Occipital lobe (tissue), 2 donors: ENCODE data around the gene ZCRB1. TPM values are rescaled to one million over a fixed set of nuclear protein-coding genes. Genes with fewer than 3 reads are reported as not detected.
"Not testable (repeated sequence)": the region's sequence is repeated elsewhere in the genome, so short reads cannot be mapped to it uniquely, and the experiment has no call there.

ENCODE experiments used
- DNase-seq: peaks from one replicate; lab custom pipeline; 2025; lab: John Stamatoyannopoulos, UW
- total RNA-seq: library from RNA; depleted of rRNA; stranded (reverse); fragments of >200 nt; gene quantifications from one replicate; pipeline ENCODE4 v1.2.3, GENCODE V29; 2014

Gene ZCRB1
- 15.0 TPM for total RNA-seq

GRCh38 chr12:42325653-42326474 lies at the start of gene ZCRB1, which contains the start of gene PPHLN1:
Gene ZCRB1, minus strand, starts transcription at chr12:42326094. Its CDS starts 1,992 bp downstream, at chr12:42324102.
Gene PPHLN1, plus strand, starts transcription at chr12:42326167. Its CDS starts 9,736 bp downstream, at chr12:42335903.
- DNase-seq: peak; percentile 79

GRCh38 chr12:42373669-42374068 lies 47.8 kb upstream of the ZCRB1 start:
- DNase-seq: no peak

GRCh38 chr12:42372154-42372791 lies 46.4 kb upstream of the ZCRB1 start:
- no peak for DNase-seq

- DNase-seq: no peak
Measured at GRCh38 chr12:42370013-42370412, 44.1 kb upstream of the ZCRB1 start.

- no peak for DNase-seq
Measured at GRCh38 chr12:42365486-42365885, 39.6 kb upstream of the ZCRB1 start.

- no peak for DNase-seq
Measured at GRCh38 chr12:42364692-42365091, 38.8 kb upstream of the ZCRB1 start.

GRCh38 chr12:42362647-42363260 lies 36.9 kb upstream of the ZCRB1 start:
- no peak for DNase-seq

- no peak for DNase-seq
Measured at GRCh38 chr12:42361909-42362646, 36.2 kb upstream of the ZCRB1 start.

GRCh38 chr12:42360747-42361403 lies 35.0 kb upstream of the ZCRB1 start:
- DNase-seq: no peak

- DNase-seq: no peak
Measured at GRCh38 chr12:42356344-42356743, 30.4 kb upstream of the ZCRB1 start.

- DNase-seq: not testable (repeated sequence)
Measured at GRCh38 chr12:42350021-42350407, 24.1 kb upstream of the ZCRB1 start.

- not testable (repeated sequence) for DNase-seq
Measured at GRCh38 chr12:42349119-42350020, 23.5 kb upstream of the ZCRB1 start.

GRCh38 chr12:42346403-42347002 lies 20.6 kb upstream of the ZCRB1 start:
- DNase-seq: no peak

GRCh38 chr12:42343721-42344120 lies 17.8 kb upstream of the ZCRB1 start:
- no peak for DNase-seq

- DNase-seq: no peak
Measured at GRCh38 chr12:42342028-42342427, 16.1 kb upstream of the ZCRB1 start.

GRCh38 chr12:42338280-42338679 lies 12.4 kb upstream of the ZCRB1 start:
- DNase-seq: no peak

GRCh38 chr12:42336286-42336685 lies 10.4 kb upstream of the ZCRB1 start:
- DNase-seq: no peak

GRCh38 chr12:42332301-42333285 lies 6.7 kb upstream of the ZCRB1 start:
- DNase-seq: no peak
